ENCODE measurements around the gene SRL.

Gene SRL

DNA sequence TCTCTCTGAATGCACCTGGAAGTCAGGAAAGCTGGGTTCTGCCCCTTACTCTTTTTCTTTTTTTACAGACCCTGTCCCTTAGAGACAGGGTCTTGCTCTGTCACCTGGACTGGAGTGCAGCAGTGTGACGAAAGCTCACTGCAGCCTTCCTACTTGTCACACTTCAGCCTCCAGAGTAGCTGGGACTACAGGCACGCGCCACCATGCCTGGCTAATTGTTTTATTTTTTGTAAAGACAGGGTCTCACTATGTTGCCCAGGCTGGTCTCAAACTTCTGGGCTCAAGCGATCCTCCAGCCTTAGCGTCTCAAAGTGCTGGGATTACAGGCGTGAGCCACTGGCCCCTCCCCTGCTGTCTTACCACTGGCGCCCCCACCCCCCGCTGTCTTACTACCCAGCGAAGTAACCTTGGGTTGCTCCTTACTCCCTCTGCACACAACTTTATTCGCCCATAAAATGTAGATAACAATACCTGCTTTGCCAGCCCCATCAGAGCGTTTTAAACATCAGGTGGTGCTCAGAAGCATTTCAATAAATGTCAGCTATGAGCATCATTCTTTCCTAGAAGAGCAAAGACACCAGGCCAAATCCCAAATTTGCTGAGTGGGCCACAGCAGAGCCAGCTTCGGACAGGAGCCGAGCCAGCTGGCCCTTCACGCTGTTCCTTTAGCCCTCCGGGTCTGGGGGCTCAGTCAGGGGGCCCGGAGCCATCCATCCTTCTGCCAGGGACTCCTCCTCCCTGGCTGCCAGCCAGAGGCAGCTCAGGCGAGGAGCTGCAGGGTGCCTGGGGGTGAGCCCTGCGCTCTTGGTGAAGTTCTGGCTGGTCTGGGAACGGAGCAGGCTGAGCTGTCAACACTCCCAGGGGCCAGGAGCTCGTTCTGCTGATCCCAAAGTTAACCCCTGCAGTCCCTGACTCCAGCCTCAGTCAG is 24.4 kb downstream of the SRL start:
- no peak for DNase-seq (ENCODE audit: extremely low read depth, low read depth)
- TF ChIP-seq, protein P1, sequence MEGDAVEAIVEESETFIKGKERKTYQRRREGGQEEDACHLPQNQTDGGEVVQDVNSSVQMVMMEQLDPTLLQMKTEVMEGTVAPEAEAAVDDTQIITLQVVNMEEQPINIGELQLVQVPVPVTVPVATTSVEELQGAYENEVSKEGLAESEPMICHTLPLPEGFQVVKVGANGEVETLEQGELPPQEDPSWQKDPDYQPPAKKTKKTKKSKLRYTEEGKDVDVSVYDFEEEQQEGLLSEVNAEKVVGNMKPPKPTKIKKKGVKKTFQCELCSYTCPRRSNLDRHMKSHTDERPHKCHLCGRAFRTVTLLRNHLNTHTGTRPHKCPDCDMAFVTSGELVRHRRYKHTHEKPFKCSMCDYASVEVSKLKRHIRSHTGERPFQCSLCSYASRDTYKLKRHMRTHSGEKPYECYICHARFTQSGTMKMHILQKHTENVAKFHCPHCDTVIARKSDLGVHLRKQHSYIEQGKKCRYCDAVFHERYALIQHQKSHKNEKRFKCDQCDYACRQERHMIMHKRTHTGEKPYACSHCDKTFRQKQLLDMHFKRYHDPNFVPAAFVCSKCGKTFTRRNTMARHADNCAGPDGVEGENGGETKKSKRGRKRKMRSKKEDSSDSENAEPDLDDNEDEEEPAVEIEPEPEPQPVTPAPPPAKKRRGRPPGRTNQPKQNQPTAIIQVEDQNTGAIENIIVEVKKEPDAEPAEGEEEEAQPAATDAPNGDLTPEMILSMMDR (IDR thresholded peaks at IDR 0.05; ENCODE audit: low read depth, low read length, missing control alignments) = no peak
- H3K4me3 ChIP-seq (replicated peaks; ENCODE audit: low read depth, low read length) = no peak overlapping the region

DNA sequence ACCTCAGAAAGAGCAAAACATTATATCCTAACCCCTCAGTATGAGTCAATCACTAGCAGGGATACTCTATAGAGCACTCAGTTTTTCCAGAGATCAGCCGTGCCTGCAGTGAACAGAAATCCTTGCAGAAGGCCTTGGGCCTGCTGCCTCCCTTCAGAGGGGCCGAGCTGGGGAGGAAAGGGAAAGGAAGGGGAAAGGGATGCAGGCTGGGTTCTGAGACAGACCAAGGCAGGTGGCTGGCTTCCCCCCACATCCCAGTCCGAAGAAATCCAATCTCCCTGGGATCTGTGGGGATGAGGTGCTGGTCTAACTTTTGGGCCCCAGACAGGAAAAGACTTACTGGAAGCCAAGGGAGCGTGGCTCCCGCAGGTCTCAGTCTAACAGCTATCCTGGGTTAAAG is 25.3 kb downstream of the SRL start:
- TF ChIP-seq, protein P1 (IDR thresholded peaks at IDR 0.05; ENCODE audit: low read depth, low read length, missing control alignments) = no peak
- no peak for DNase-seq (ENCODE audit: extremely low read depth, low read depth)
- H3K4me3 ChIP-seq (replicated peaks; ENCODE audit: low read depth, low read length) = no peak overlapping the region

DNA sequence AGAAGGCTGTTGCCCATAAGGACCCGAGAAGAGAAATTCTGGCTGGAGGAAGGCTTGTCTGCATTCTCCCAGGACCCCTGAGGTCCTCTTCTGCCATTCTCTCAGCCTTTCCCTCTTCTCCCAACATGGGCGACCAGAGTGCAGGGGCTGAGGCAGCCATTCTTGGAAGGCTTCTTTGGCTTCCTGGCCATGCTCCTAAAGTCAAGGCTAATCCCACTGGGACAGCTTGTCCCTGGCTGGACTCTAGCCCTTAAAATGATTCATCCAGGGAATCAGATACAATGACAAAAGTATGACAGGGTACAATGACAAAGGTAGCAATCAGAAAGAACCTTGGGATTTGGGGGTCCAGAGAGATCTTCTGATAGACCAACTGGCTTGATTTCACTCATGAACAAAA is 26.8 kb downstream of the SRL start:
- H3K4me3 ChIP-seq (replicated peaks; ENCODE audit: low read depth, low read length) = no peak overlapping the region
- no peak for DNase-seq (ENCODE audit: extremely low read depth, low read depth)
- TF ChIP-seq, protein P1 (IDR thresholded peaks at IDR 0.05; ENCODE audit: low read depth, low read length, missing control alignments) = no peak

DNA sequence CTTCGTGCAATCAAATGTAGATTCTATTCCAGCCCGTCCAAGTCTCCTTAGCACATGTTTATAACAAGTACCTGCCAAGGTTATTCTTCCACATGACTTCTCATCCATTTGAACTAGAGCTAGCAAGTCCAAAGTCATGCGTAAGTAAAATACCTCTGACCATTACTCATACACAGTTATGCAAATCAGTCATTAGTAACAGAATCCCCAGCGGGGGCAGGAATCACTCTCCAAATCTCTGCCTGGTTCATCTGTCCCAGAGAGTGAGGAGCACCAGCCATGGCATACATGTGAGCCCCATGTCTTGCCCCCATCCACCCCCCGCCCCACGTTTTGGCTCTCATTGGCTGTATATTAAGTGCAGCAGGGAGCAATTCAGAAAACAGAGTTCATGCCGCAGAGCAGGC is 27.7 kb downstream of the SRL start:
- TF ChIP-seq, protein P1 (IDR thresholded peaks at IDR 0.05; ENCODE audit: low read depth, low read length, missing control alignments) = no peak
- peak; percentile 84 for DNase-seq (ENCODE audit: extremely low read depth, low read depth)

DNA sequence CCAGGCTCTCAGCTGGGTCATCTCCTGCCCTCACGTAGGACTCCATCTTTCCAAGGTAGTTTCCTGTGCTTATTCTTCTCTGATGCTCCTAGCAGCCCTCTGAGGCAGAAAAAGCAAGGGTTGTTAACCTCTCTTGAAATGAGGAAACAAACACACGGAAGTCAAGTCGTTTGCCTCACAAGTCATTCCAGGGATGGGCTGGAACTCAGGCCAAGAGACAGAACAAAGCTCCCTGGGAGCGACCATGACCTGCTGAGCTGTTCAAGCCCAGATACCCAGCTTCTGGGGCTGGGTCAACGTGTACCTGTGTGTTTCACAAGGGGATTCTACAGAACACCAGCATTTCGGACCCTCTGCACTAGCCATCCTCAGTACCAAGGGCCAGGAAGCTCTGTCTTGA is 28.1 kb downstream of the SRL start:
- TF ChIP-seq, protein P1 (IDR thresholded peaks at IDR 0.05; ENCODE audit: low read depth, low read length, missing control alignments) = no peak
- no peak for DNase-seq (ENCODE audit: extremely low read depth, low read depth)
- no peak overlapping the region for H3K4me3 ChIP-seq (replicated peaks; ENCODE audit: low read depth, low read length)

More for the DNA sequence above, 27.7 kb downstream of the SRL start:
- H3K4me3 ChIP-seq (replicated peaks; ENCODE audit: low read depth, low read length) = no peak overlapping the region

DNA sequence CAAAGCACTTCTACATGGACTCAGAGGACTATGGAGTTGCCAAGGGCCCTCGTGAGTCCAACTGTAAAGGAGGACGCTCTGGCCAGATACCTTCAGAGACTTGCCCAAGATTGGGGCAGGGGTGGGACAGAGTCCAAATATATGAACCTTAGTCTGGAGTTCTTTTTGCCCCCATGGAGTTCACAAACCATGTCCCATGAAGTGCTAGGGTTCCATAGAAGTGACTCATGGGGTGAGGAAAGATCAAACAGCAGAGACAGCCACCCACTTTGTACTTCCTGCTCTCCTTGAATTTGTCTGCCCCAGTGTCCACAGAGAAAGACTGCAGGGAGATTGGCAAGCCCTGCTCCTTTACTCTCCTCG is 29.0 kb downstream of the SRL start:
- peak; percentile 16 for DNase-seq (ENCODE audit: extremely low read depth, low read depth)
- TF ChIP-seq, protein P1 (IDR thresholded peaks at IDR 0.05; ENCODE audit: low read depth, low read length, missing control alignments) = no peak
- no peak overlapping the region for H3K4me3 ChIP-seq (replicated peaks; ENCODE audit: low read depth, low read length)
